Endothelial cell of umbilical vein (primary cell): Measurements from ENCODE around the gene COL23A1. TPM values are rescaled to one million over a fixed set of nuclear protein-coding genes. Genes with fewer than 3 reads are reported as not detected.

Experiments used
- BruUV-seq: library from RNA; stranded (reverse); fragments of 400-500 nt; replicated peaks from 2 replicates; lab custom pipeline; 2021; lab: Mats Ljungman, UMichigan
- CTCF ChIA-PET: fragments of 300-600, 350-600 bp; sonication (Branson Sonifier 250); formaldehyde crosslinking; loops from one replicate; lab custom pipeline; 2021; ENCODE audit warnings: antibody characterized with exemption, inconsistent platforms; lab: Charles Lee
- POLR2A ChIA-PET: fragments of 300-600, 350-600 bp; sonication (Branson Sonifier 250); formaldehyde crosslinking; loops from one replicate; lab custom pipeline; 2021; ENCODE audit warnings: antibody characterized with exemption, inconsistent platforms; lab: Charles Lee
- DNase-seq: peaks from one replicate; pipeline ENCODE4 v3.0.0-alpha.2; 2011; ENCODE audit warnings: low read depth, low spot score
- FAIRE-seq: peaks from 2 replicates; lab custom pipeline; 2011; peaks lifted over from hg19 to GRCh38; lab: Jason Lieb, UNC
- H2AFZ ChIP-seq: 2 replicates; pipeline ENCODE4 v1.6.0; 2012; ENCODE audit warnings: low read depth, low read length, control low read depth, inconsistent platforms
- H3K27ac ChIP-seq: 2 replicates; pipeline ENCODE4 v1.5.1; 2011; ENCODE audit warnings: low read depth, mild to moderate bottlenecking, control low read depth, low read length, moderate library complexity; ENCODE audit not compliant: insufficient read depth
- H3K27me3 ChIP-seq, 2 experiments: 2 replicates each; pipeline versions ENCODE4 v1.6.0 to v1.6.1; 2011; ENCODE audit warnings: low read length in 2 of 2, mixed read lengths in 1 of 2; ENCODE audit not compliant: control insufficient read depth in 2 of 2, insufficient read depth in 2 of 2
- H3K36me3 ChIP-seq, 2 experiments: 2 replicates in 1 of 2; 3 replicates in 1 of 2; pipeline ENCODE4 v1.5.1; 2011; ENCODE audit warnings: low read length in 2 of 2, mild to moderate bottlenecking in 1 of 2, moderate library complexity in 1 of 2; ENCODE audit not compliant: control insufficient read depth in 2 of 2, insufficient read depth in 2 of 2; ENCODE audit errors: extremely low read depth in 1 of 2
- H3K4me1 ChIP-seq: 3 replicates; pipeline ENCODE4 v1.5.1; 2011; ENCODE audit warnings: mild to moderate bottlenecking, low read length; ENCODE audit not compliant: control insufficient read depth, insufficient read depth; ENCODE audit errors: extremely low read depth
- H3K4me2 ChIP-seq: 2 replicates; pipeline ENCODE4 v1.6.1; 2011; ENCODE audit warnings: low read length, control low read depth, mixed read lengths; ENCODE audit not compliant: insufficient read depth
- H3K4me3 ChIP-seq, 3 experiments: fragments of 200-600 bp in 1 of 3; sonication (generic), shearing (Covaris generic) in 1 of 3; replicated peaks in 1 of 3; 2 replicates each; pipeline ENCODE4 v1.5.1; 2011 to 2016; ENCODE audit warnings: control low read depth in 3 of 3, low read length in 3 of 3, mild to moderate bottlenecking in 2 of 3, inconsistent platforms in 1 of 3, low read depth in 1 of 3, moderate library complexity in 1 of 3; ENCODE audit not compliant: insufficient read depth in 1 of 3
- H3K79me2 ChIP-seq: 2 replicates; pipeline ENCODE4 v1.6.0; 2012; ENCODE audit warnings: low read length, inconsistent platforms; ENCODE audit not compliant: control insufficient read depth, insufficient read depth
- H3K9ac ChIP-seq: replicated peaks from 2 replicates; pipeline ENCODE3; 2011; ENCODE audit warnings: low read length, control low read depth; ENCODE audit not compliant: insufficient read depth; ENCODE audit errors: extremely low read depth
- H3K9me1 ChIP-seq: replicated peaks from 3 replicates; pipeline ENCODE4 v1.6.0; 2011; ENCODE audit warnings: mild to moderate bottlenecking, low read length; ENCODE audit not compliant: control insufficient read depth, insufficient read depth; ENCODE audit errors: extremely low read depth
- H3K9me3 ChIP-seq: replicated peaks from 2 replicates; pipeline ENCODE4 v1.5.1; 2012; ENCODE audit warnings: low read length, inconsistent platforms; ENCODE audit not compliant: control insufficient read depth, insufficient read depth
- H4K20me1 ChIP-seq: replicated peaks from 2 replicates; pipeline ENCODE3; 2011; ENCODE audit warnings: mild to moderate bottlenecking, low read length; ENCODE audit not compliant: control insufficient read depth, insufficient read depth; ENCODE audit errors: extremely low read depth
- EZH2 ChIP-seq: IDR thresholded peaks from 2 replicates; pipeline ENCODE4 v1.6.1; 2012; ENCODE audit warnings: borderline replicate concordance, low read depth, mild to moderate bottlenecking, moderate library complexity, low read length, inconsistent platforms; ENCODE audit not compliant: severe bottlenecking
- FOS ChIP-seq: IDR thresholded peaks from 2 replicates; pipeline ENCODE4 v1.6.1; 2011; ENCODE audit warnings: mild to moderate bottlenecking, low read length, moderate library complexity, borderline replicate concordance; ENCODE audit not compliant: insufficient read depth
- GATA2 ChIP-seq: IDR thresholded peaks from 2 replicates; pipeline ENCODE4 v1.7.0; 2011; ENCODE audit warnings: low read depth, mild to moderate bottlenecking, moderate library complexity, mixed read lengths, low read length; ENCODE audit not compliant: insufficient read length, insufficient read depth
- JUN ChIP-seq: IDR thresholded peaks from 2 replicates; pipeline ENCODE4 v1.6.1; 2011; ENCODE audit warnings: borderline replicate concordance, low read depth; ENCODE audit not compliant: insufficient read length, insufficient read depth
- MYC ChIP-seq: IDR thresholded peaks from one replicate; pipeline ENCODE4 v1.6.1; 2011; ENCODE audit warnings: mild to moderate bottlenecking, low read depth, low read length
- POLR2A ChIP-seq: IDR thresholded peaks from 2 replicates; pipeline ENCODE4 v1.6.1; 2012; ENCODE audit warnings: low read depth, mild to moderate bottlenecking, control low read depth, low read length
- POLR2AphosphoS5 ChIP-seq: IDR thresholded peaks from 2 replicates; pipeline ENCODE4 v1.6.1; 2012; ENCODE audit warnings: low read depth, mild to moderate bottlenecking, control low read depth, low read length, moderate library complexity; ENCODE audit not compliant: insufficient read depth
- dilution Hi-C: fragments of 300-500 bp; cut with MboI; formaldehyde crosslinking; loops from one replicate; pipeline ENCODE4 v1.15.0; 2019; ENCODE audit warnings: low sequenced_read_pairs; ENCODE audit not compliant: extremely low pct_ligation_motif_present
- intact Hi-C: fragments of 100-400 bp; cut with micrococcal nuclease; formaldehyde crosslinking; loops from one replicate; pipeline ENCODE4 v1.10.0; 2022
- polyA plus RNA-seq, 4 experiments: library from polyadenylated mRNA; depleted of rRNA in 3 of 4; stranded (reverse) in 3 of 4; unstranded in 1 of 4; fragments of >200 nt; gene quantifications; 2 replicates each; pipeline versions ENCODE4 v1.2.1 to v1.2.3, GENCODE V29; 2011 to 2012; ENCODE audit warnings: missing spikeins in 1 of 4
- total RNA-seq: library from RNA; stranded (reverse); gene quantifications from 2 replicates; pipeline ENCODE4 v1.2.3, GENCODE V29; 2021
- TF ChIP-seq, protein P1 (sequence below), 2 donors: IDR thresholded peaks; 1 replicate in 1 of 2; 2 replicates in 1 of 2; pipeline ENCODE4 v1.5.1; 2011; ENCODE audit warnings: low read length in 2 of 2, mild to moderate bottlenecking in 2 of 2, moderate library complexity in 2 of 2, control low read depth in 1 of 2, inconsistent platforms in 1 of 2, low read depth in 1 of 2; ENCODE audit not compliant: insufficient read depth in 1 of 2; ENCODE audit errors: extremely low read depth in 1 of 2
- TF ChIP-seq, protein P2 (sequence below): IDR thresholded peaks from 2 replicates; pipeline ENCODE4 v1.6.1; 2011; ENCODE audit not compliant: insufficient read depth, insufficient read length

COL23A1 gene
- total and polyA plus RNA-seq, 2 donors (not counting 3 experiments of a cell fraction or from before 2014, with no cell fraction given) = not detected

DNA sequence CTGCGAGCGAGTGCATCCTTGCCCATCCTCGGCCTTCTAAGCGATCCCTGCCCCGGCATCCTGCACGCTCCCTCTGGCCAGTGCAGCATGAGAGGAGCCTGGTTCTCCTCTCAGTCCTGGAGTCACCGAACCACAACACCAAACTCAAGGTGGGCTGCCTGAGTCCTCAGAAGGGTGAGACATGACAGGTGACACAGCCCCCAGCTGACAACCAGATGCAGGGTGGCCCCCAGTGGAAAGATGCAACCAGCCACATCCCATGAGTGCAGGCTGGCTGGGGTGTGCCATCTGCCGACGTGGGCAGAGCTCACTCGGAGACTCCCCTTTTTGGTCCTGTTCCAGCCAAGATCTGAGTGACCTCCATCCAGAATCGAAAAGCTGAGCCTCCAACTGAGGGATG lies 58.4 kb downstream of the COL23A1 start:
- H3K9me1 ChIP-seq = no peaks in the 10 kb centered on the region
- BruUV-seq = no TSS peak
- H3K4me1 ChIP-seq = no peaks in the 10 kb centered on the region
- H2AFZ ChIP-seq = no peak overlapping the region
- intact Hi-C loops = no loop called here
- dilution Hi-C loops = no loop called here
- DNase-seq (no peak), FAIRE-seq (no peak)
- no peak for TF ChIP-seq JUN
- no peak for TF ChIP-seq MYC
- TF ChIP-seq, protein P1, sequence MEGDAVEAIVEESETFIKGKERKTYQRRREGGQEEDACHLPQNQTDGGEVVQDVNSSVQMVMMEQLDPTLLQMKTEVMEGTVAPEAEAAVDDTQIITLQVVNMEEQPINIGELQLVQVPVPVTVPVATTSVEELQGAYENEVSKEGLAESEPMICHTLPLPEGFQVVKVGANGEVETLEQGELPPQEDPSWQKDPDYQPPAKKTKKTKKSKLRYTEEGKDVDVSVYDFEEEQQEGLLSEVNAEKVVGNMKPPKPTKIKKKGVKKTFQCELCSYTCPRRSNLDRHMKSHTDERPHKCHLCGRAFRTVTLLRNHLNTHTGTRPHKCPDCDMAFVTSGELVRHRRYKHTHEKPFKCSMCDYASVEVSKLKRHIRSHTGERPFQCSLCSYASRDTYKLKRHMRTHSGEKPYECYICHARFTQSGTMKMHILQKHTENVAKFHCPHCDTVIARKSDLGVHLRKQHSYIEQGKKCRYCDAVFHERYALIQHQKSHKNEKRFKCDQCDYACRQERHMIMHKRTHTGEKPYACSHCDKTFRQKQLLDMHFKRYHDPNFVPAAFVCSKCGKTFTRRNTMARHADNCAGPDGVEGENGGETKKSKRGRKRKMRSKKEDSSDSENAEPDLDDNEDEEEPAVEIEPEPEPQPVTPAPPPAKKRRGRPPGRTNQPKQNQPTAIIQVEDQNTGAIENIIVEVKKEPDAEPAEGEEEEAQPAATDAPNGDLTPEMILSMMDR (IDR thresholded peaks at IDR 0.05; ENCODE audit: extremely low read depth in 1 of 2, insufficient read depth in 1 of 2, low read depth in 1 of 2, low read length in 2 of 2) = no peak
- TF ChIP-seq, protein P2, sequence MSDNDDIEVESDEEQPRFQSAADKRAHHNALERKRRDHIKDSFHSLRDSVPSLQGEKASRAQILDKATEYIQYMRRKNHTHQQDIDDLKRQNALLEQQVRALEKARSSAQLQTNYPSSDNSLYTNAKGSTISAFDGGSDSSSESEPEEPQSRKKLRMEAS = no peak
- TF ChIP-seq POLR2A = no peak
- no peak for TF ChIP-seq GATA2
- TF ChIP-seq POLR2AphosphoS5 = no peak
- TF ChIP-seq FOS = no peak
- TF ChIP-seq EZH2 = no peak
- no peak overlapping the region for H3K4me2 ChIP-seq
- no peaks in the 10 kb centered on the region for H3K9me3 ChIP-seq
- POLR2A ChIA-PET = no interaction called here
- H3K4me3 ChIP-seq = no peak overlapping the region
- no peaks in the 10 kb centered on the region for H3K36me3 ChIP-seq
- no peak overlapping the region for H3K27ac ChIP-seq
- H3K79me2 ChIP-seq = no peaks in the 10 kb centered on the region
- H4K20me1 ChIP-seq = no peaks in the 10 kb centered on the region
- H3K9ac ChIP-seq = no peak overlapping the region
- CTCF ChIA-PET = no interaction called here
- no peaks in the 10 kb centered on the region for H3K27me3 ChIP-seq
